Natural killer cell treated with Interleukin-12 subunit alpha and Interleukin-12 subunit beta and Interleukin-15 and Interleukin-18, amount 100 ng/mL, for 72 hours (primary cell): ENCODE measurements around the gene GPR55. TPM values are rescaled to one million over a fixed set of nuclear protein-coding genes. Genes with fewer than 3 reads are reported as not detected.

Experiments
- ATAC-seq, 2 donors: fragments of 150-1000 bp; cut with Tn5 transposase in 1 of 2; sonication (Bioruptor Pico), chemical (Tn5 transposase) in 1 of 2; 2 replicates each; pipeline ENCODE4 v1.10.0; 2021
- DNase-seq: peaks from one replicate; pipeline ENCODE4 v3.0.0; 2022; ENCODE audit warnings: low spot score
- H3K27ac Mint-ChIP-seq, 2 donors: 1 replicate in 1 of 2; 2 replicates in 1 of 2; pipeline ENCODE4 v1.8.0; 2022; ENCODE audit warnings: mixed read lengths in 2 of 2, mild to moderate bottlenecking in 1 of 2, moderate library complexity in 1 of 2
- H3K27me3 Mint-ChIP-seq, 2 donors: 1 replicate in 1 of 2; 2 replicates in 1 of 2; pipeline ENCODE4 v1.8.0; 2022; ENCODE audit warnings: mixed read lengths in 2 of 2
- H3K36me3 Mint-ChIP-seq: one replicate; pipeline ENCODE4 v1.8.0; 2022; ENCODE audit warnings: mixed read lengths
- H3K4me1 Mint-ChIP-seq, 2 donors: 1 replicate in 1 of 2; 2 replicates in 1 of 2; pipeline ENCODE4 v1.8.0; 2022; ENCODE audit warnings: low read depth in 2 of 2, mixed read lengths in 2 of 2, mild to moderate bottlenecking in 1 of 2
- H3K4me3 Mint-ChIP-seq: one replicate; pipeline ENCODE4 v1.8.0; 2022; ENCODE audit warnings: mixed read lengths
- H3K9me3 Mint-ChIP-seq: 2 replicates; pipeline ENCODE4 v1.8.0; 2022; ENCODE audit warnings: mixed read lengths
- total RNA-seq, 2 donors: library from RNA; stranded (reverse); gene quantifications; one replicate each; pipeline ENCODE4 v1.2.3, GENCODE V29; 2022

The GPR55 gene
- total RNA-seq, 2 donors from 2014 or later: 0.26 to 5.5 TPM

- H3K4me3 Mint-ChIP-seq: no peak overlapping the region
- no peak for ATAC-seq
- no peaks in the 10 kb centered on the region for H3K36me3 Mint-ChIP-seq
- H3K27ac Mint-ChIP-seq: peak overlapping the region in 1 of 2 donors; percentile 11
- H3K27me3 Mint-ChIP-seq: peaks cover 40 to 49% of the 10 kb centered on the region in 2 donors
- DNase-seq: no peak
- peaks cover 13 to 18% of the 10 kb centered on the region in 2 donors for H3K4me1 Mint-ChIP-seq
- no peaks in the 10 kb centered on the region for H3K9me3 Mint-ChIP-seq
Measured at GRCh38 chr2:230903231-230904150, 21.6 kb downstream of the GPR55 start.

GRCh38 chr2:230902180-230902899 lies 22.7 kb downstream of the GPR55 start:
- Mint-ChIP-seq H3K4me1 (peaks cover 13 to 14% of the 10 kb centered on the region in 2 donors), H3K27ac (peak overlapping the region in 1 of 2 donors; percentile 11), H3K36me3 (no peaks in the 10 kb centered on the region), H3K27me3 (peaks cover 48% of the 10 kb centered on the region in 2 donors), H3K4me3 (no peak overlapping the region), H3K9me3 (no peaks in the 10 kb centered on the region)
- DNase-seq (no peak), ATAC-seq (peak; percentile 78 to 81)

- H3K4me3 Mint-ChIP-seq: no peak overlapping the region
- ATAC-seq: no peak
- no peaks in the 10 kb centered on the region for H3K9me3 Mint-ChIP-seq
- H3K4me1 Mint-ChIP-seq: peaks cover 9 to 10% of the 10 kb centered on the region in 2 donors
- no peaks in the 10 kb centered on the region for H3K36me3 Mint-ChIP-seq
- DNase-seq: peak; percentile 55
- H3K27ac Mint-ChIP-seq: peak overlapping the region in 1 of 2 donors; percentile 40
- H3K27me3 Mint-ChIP-seq: peaks cover 54 to 60% of the 10 kb centered on the region in 2 donors
Measured at GRCh38 chr2:230901006-230901405, 24.0 kb downstream of the GPR55 start.

GRCh38 chr2:230900336-230900995 lies 24.6 kb downstream of the GPR55 start:
- H3K36me3 Mint-ChIP-seq: no peaks in the 10 kb centered on the region
- H3K27ac Mint-ChIP-seq: peak overlapping the region in 1 of 2 donors; percentile 4
- no peak overlapping the region for H3K4me3 Mint-ChIP-seq

GRCh38 chr2:230899786-230900185 lies 25.3 kb downstream of the GPR55 start:
- Mint-ChIP-seq H3K9me3 (no peaks in the 10 kb centered on the region), H3K27ac (peak overlapping the region in 1 of 2 donors; percentile 4), H3K27me3 (peaks cover 52 to 62% of the 10 kb centered on the region in 2 donors), H3K4me1 (peaks cover under 1 to 6% of the 10 kb centered on the region in 2 donors), H3K4me3 (no peak overlapping the region), H3K36me3 (no peaks in the 10 kb centered on the region)
- peak in 1 of 2 donors; percentile 44 for ATAC-seq
- DNase-seq: no peak

More at GRCh38 chr2:230900336-230900995, 24.6 kb downstream of the GPR55 start:
- DNase-seq (no peak), ATAC-seq (no peak)
- Mint-ChIP-seq H3K27me3 (peaks cover 52 to 60% of the 10 kb centered on the region in 2 donors), H3K4me1 (peaks cover 3 to 6% of the 10 kb centered on the region in 2 donors), H3K9me3 (no peaks in the 10 kb centered on the region)

- DNase-seq (no peak), ATAC-seq (no peak)
- Mint-ChIP-seq H3K9me3 (no peaks in the 10 kb centered on the region), H3K4me3 (no peak overlapping the region), H3K4me1 (peaks cover 5 to 11% of the 10 kb centered on the region in 2 donors), H3K27ac (no peak overlapping the region), H3K36me3 (no peaks in the 10 kb centered on the region), H3K27me3 (peaks cover 55 to 67% of the 10 kb centered on the region in 2 donors)
Measured at GRCh38 chr2:230899287-230899686, 25.8 kb downstream of the GPR55 start.

- Mint-ChIP-seq H3K27ac (no peak overlapping the region), H3K4me1 (peaks cover 9 to 12% of the 10 kb centered on the region in 2 donors), H3K9me3 (no peaks in the 10 kb centered on the region), H3K4me3 (no peak overlapping the region), H3K27me3 (peaks cover 52 to 66% of the 10 kb centered on the region in 2 donors), H3K36me3 (no peaks in the 10 kb centered on the region)
- no peak for ATAC-seq
- DNase-seq: peak; percentile 25
Measured at GRCh38 chr2:230898713-230899091, 26.3 kb downstream of the GPR55 start.

- DNase-seq: no peak
- H3K4me3 Mint-ChIP-seq: no peak overlapping the region
- H3K27me3 Mint-ChIP-seq: peaks cover 49 to 62% of the 10 kb centered on the region in 2 donors
- H3K36me3 Mint-ChIP-seq: no peaks in the 10 kb centered on the region
- H3K4me1 Mint-ChIP-seq: peaks cover 9 to 12% of the 10 kb centered on the region in 2 donors
- ATAC-seq: no peak
- no peaks in the 10 kb centered on the region for H3K9me3 Mint-ChIP-seq
- H3K27ac Mint-ChIP-seq: no peak overlapping the region
Measured at GRCh38 chr2:230898016-230898712, 26.9 kb downstream of the GPR55 start.

- Mint-ChIP-seq H3K36me3 (no peaks in the 10 kb centered on the region), H3K27ac (peak overlapping the region in 1 of 2 donors; percentile 49), H3K4me3 (no peak overlapping the region), H3K27me3 (peaks cover 55 to 70% of the 10 kb centered on the region in 2 donors), H3K4me1 (peaks cover 9% of the 10 kb centered on the region in 2 donors), H3K9me3 (no peaks in the 10 kb centered on the region)
- DNase-seq: peak; percentile 34
- no peak for ATAC-seq
Measured at GRCh38 chr2:230896346-230897115, 28.5 kb downstream of the GPR55 start.

GRCh38 chr2:230895536-230896345 lies 29.3 kb downstream of the GPR55 start:
- ATAC-seq: peak in 1 of 2 donors; percentile 33
- Mint-ChIP-seq H3K27ac (no peak overlapping the region), H3K9me3 (no peaks in the 10 kb centered on the region), H3K27me3 (peaks cover 54 to 63% of the 10 kb centered on the region in 2 donors), H3K36me3 (no peaks in the 10 kb centered on the region), H3K4me1 (peaks cover 9% of the 10 kb centered on the region in 2 donors), H3K4me3 (no peak overlapping the region)
- peak; percentile 41 for DNase-seq

GRCh38 chr2:230893841-230894781 lies 30.9 kb downstream of the GPR55 start:
- no peaks in the 10 kb centered on the region for H3K36me3 Mint-ChIP-seq
- peaks cover 55 to 66% of the 10 kb centered on the region in 2 donors for H3K27me3 Mint-ChIP-seq
- peak overlapping the region; percentile 35 to 42 for H3K27ac Mint-ChIP-seq
- H3K4me1 Mint-ChIP-seq: peaks cover 6 to 9% of the 10 kb centered on the region in 2 donors
- H3K4me3 Mint-ChIP-seq: no peak overlapping the region
- DNase-seq (peak; percentile 50), ATAC-seq (no peak)
- H3K9me3 Mint-ChIP-seq: no peaks in the 10 kb centered on the region
